PC-9 (cell line): ENCODE data around the gene ELFN1. TPM values are rescaled to one million over a fixed set of nuclear protein-coding genes. Genes with fewer than 3 reads are reported as not detected.

ENCODE experiments used
- Bru-seq: library from RNA; stranded (reverse); fragments of 400-500 nt; gene quantifications from one replicate; lab custom pipeline; 2021; lab: Mats Ljungman, UMichigan
- BruChase-seq, 2 experiments: library from RNA; stranded (reverse); fragments of 400-500 nt; gene quantifications; one replicate each; lab custom pipeline; 2021; lab: Mats Ljungman, UMichigan
- BruUV-seq: library from RNA; stranded (reverse); fragments of 400-500 nt; replicated peaks from 2 replicates; lab custom pipeline; 2021; lab: Mats Ljungman, UMichigan
- CTCF ChIA-PET: fragments of 300-600 bp; sonication (Branson Sonifier 250); formaldehyde crosslinking; loops from one replicate; lab custom pipeline; 2022; ENCODE audit warnings: antibody characterized with exemption; lab: Charles Lee
- POLR2A ChIA-PET: fragments of 300-600 bp; sonication (Branson Sonifier 250); formaldehyde crosslinking; loops from one replicate; lab custom pipeline; 2022; ENCODE audit warnings: antibody characterized with exemption; ENCODE audit not compliant: unreplicated experiment; lab: Charles Lee
- DNase-seq, 2 experiments: peaks; one replicate each; pipeline versions ENCODE4 v3.0.0 to v3.0.0-alpha.2; 2015 to 2022; ENCODE audit warnings: mixed read lengths in 1 of 2
- H2AFZ ChIP-seq: fragments of 200-600 bp; sonication (generic); 2 replicates; pipeline ENCODE4 v1.8.1; 2017; ENCODE audit warnings: antibody characterized with exemption
- H3F3A ChIP-seq: fragments of 200-600 bp; sonication (generic); 2 replicates; pipeline ENCODE4 v1.8.1; 2017; ENCODE audit warnings: antibody characterized with exemption, mild to moderate bottlenecking, low read depth; ENCODE audit not compliant: insufficient read depth
- H3K27ac ChIP-seq: fragments of 200-600 bp; sonication (generic); 2 replicates; pipeline ENCODE4 v1.6.1; 2016; ENCODE audit warnings: mixed run types
- H3K27me3 ChIP-seq: fragments of 200-600 bp; sonication (generic); 2 replicates; pipeline ENCODE4 v1.6.1; 2016; ENCODE audit warnings: low read depth, mixed run types; ENCODE audit not compliant: insufficient read depth
- H3K36me3 ChIP-seq: fragments of 200-600 bp; sonication (generic); 2 replicates; pipeline ENCODE4 v1.6.1; 2016; ENCODE audit warnings: low read depth, mixed run types
- H3K4me1 ChIP-seq: fragments of 200-600 bp; sonication (generic); replicated peaks from 2 replicates; pipeline ENCODE4 v1.6.1; 2016; ENCODE audit warnings: mixed run types; ENCODE audit not compliant: insufficient read depth
- H3K4me2 ChIP-seq: fragments of 200-600 bp; sonication (generic); 2 replicates; pipeline ENCODE4 v1.6.1; 2017; ENCODE audit warnings: mixed run types
- H3K4me3 ChIP-seq: fragments of 200-600 bp; sonication (generic); 2 replicates; pipeline ENCODE4 v1.6.1; 2016; ENCODE audit warnings: mixed run types
- H3K79me2 ChIP-seq: fragments of 200-600 bp; sonication (generic); 2 replicates; pipeline ENCODE4 v1.6.1; 2017; ENCODE audit warnings: low read depth, mixed run types
- H3K9me2 ChIP-seq: fragments of 200-600 bp; sonication (generic); 2 replicates; pipeline ENCODE4 v1.8.1; 2017; ENCODE audit warnings: mild to moderate bottlenecking; ENCODE audit not compliant: insufficient read depth
- H3K9me3 ChIP-seq: fragments of 200-600 bp; sonication (generic); 2 replicates; pipeline ENCODE4 v1.8.1; 2016; ENCODE audit warnings: low read depth; ENCODE audit not compliant: insufficient read depth
- H4K20me1 ChIP-seq: fragments of 200-600 bp; sonication (generic); 2 replicates; pipeline ENCODE4 v1.8.1; 2017; ENCODE audit not compliant: insufficient read depth
- CTCF ChIP-seq: fragments of 200-600 bp; sonication (generic); conservative IDR thresholded peaks from 2 replicates; pipeline ENCODE4 v1.6.1; 2017; ENCODE audit warnings: mixed run types, antibody characterized with exemption, mild to moderate bottlenecking, moderate library complexity
- EZH2 ChIP-seq: fragments of 200-600 bp; sonication (generic); IDR thresholded peaks from 2 replicates; pipeline ENCODE4 v1.8.0; 2017; ENCODE audit warnings: antibody characterized with exemption, low read depth
- intact Hi-C: fragments of 100-400 bp; cut with micrococcal nuclease; formaldehyde crosslinking; loops from one replicate; pipeline ENCODE4 v1.10.0; 2022; ENCODE audit not compliant: unreplicated experiment
- long read RNA-seq: library from polyadenylated mRNA; stranded (forward); transcript quantifications from one replicate; pipeline ENCODE4 v2.0.0, GENCODE V29; 2022
- total RNA-seq: library from RNA; stranded (reverse); gene quantifications from 2 replicates; pipeline ENCODE4 v1.2.3, GENCODE V29; 2021

The ELFN1 gene
- total RNA-seq (0.09 and 0.13 TPM in 2 replicates), Bru-seq, nascent RNA (percentile 3 among the genes with signal in this experiment), BruChase-seq, experiment 1, labeled RNA remaining after a 2-hour chase (percentile 4 among the genes with signal in this experiment), BruChase-seq, experiment 2, labeled RNA remaining after a 6-hour chase (percentile 3 among the genes with signal in this experiment)
- long read RNA-seq, partial matches to known transcripts = 0 of 1 reads
- long read RNA-seq, other reads (novel, unspliced or antisense) = 1 of 1 reads

- no peaks in the 10 kb centered on the region; the same call in 1 of the 2 replicates for H4K20me1 ChIP-seq
- H2AFZ ChIP-seq = no peak within 1 kb of the TSS
- POLR2A ChIA-PET = no interaction called here
- no peak for TF ChIP-seq CTCF
- TF ChIP-seq EZH2 = no peak
- no peak within 1 kb of the TSS for H3K4me2 ChIP-seq
- peaks cover 59% of the 10 kb centered on the region for H3K27me3 ChIP-seq
- CTCF ChIA-PET = no interaction called here
- H3K4me3 ChIP-seq = no peak within 1 kb of the TSS
- H3K79me2 ChIP-seq = no peaks in the 10 kb centered on the region
- no TSS peak for BruUV-seq
- no peaks in the 10 kb centered on the region for H3K36me3 ChIP-seq
- H3K4me1 ChIP-seq = peaks cover under 1% of the 10 kb centered on the region; the same call in 1 of the 2 replicates
- H3K9me2 ChIP-seq = no peaks in the 10 kb centered on the region
- intact Hi-C loops = loop anchor here (10.0 kb wide), 1 partner anchor 535 kb away; no protein-coding TSS in a partner anchor
- H3F3A ChIP-seq = peaks cover 10% of the 10 kb centered on the region; the same call in 1 of the 2 replicates
- H3K27ac ChIP-seq = no peak within 1 kb of the TSS
- H3K9me3 ChIP-seq = no peaks in the 10 kb centered on the region
- no peak for DNase-seq
These were observed at the start of gene ELFN1 for GRCh38 chr7:1669954-1670893. Gene ELFN1 (plus strand): TSS chr7:1670277. CDS start chr7:1744597, 74,320 bp downstream.

DNA sequence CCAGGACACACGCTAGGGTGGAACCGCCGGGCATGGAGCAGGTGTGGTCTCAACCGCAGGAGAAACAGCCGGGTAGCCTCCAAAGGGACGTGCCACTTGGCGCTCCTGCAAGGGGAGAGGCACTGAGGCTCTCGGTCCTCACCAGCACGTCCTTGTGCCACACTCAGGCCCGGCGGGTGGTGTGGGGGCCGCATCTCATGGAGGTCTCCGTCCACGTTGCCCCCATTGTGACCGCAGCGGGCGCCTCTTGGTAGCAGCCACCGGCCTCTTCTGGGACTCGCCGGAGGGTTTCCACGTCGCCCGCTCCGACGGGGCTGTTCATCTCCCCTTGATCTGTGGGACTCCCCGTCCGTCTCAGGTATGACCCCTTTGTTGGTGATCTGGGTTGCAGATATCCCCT is 49.2 kb upstream of the ELFN1 start:
- DNase-seq = no peak
- POLR2A ChIA-PET = no interaction called here
- H3K4me3 ChIP-seq = no peak overlapping the region
- peaks cover 51% of the 10 kb centered on the region for H3K27me3 ChIP-seq
- H3K4me2 ChIP-seq = no peak overlapping the region
- CTCF ChIA-PET = no interaction called here
- intact Hi-C loops = no loop called here
- H3K36me3 ChIP-seq = no peaks in the 10 kb centered on the region
- no peaks in the 10 kb centered on the region for H3K9me3 ChIP-seq
- H3K9me2 ChIP-seq = no peaks in the 10 kb centered on the region
- no TSS peak for BruUV-seq
- H4K20me1 ChIP-seq = no peaks in the 10 kb centered on the region
- no peaks in the 10 kb centered on the region for H3K4me1 ChIP-seq
- no peaks in the 10 kb centered on the region for H3K79me2 ChIP-seq
- TF ChIP-seq CTCF (no peak), EZH2 (no peak)
- H2AFZ ChIP-seq = no peak overlapping the region
- no peak overlapping the region for H3K27ac ChIP-seq
- H3F3A ChIP-seq = no peaks in the 10 kb centered on the region

GRCh38 chr7:1621718-1622117 is 48.4 kb upstream of the ELFN1 start:
- intact Hi-C loops = no loop called here
- Histone ChIP-seq H3K9me2 (no peaks in the 10 kb centered on the region), H3K4me1 (no peaks in the 10 kb centered on the region), H3F3A (no peaks in the 10 kb centered on the region), H3K27ac (no peak overlapping the region), H3K36me3 (no peaks in the 10 kb centered on the region), H3K4me3 (no peak overlapping the region), H3K27me3 (peaks cover 60% of the 10 kb centered on the region), H2AFZ (no peak overlapping the region), H3K79me2 (no peaks in the 10 kb centered on the region), H3K9me3 (peaks cover 2% of the 10 kb centered on the region; the same call in 1 of the 2 replicates), H3K4me2 (no peak overlapping the region), H4K20me1 (no peaks in the 10 kb centered on the region)
- ChIA-PET CTCF (no interaction called here), POLR2A (no interaction called here)
- no TSS peak for BruUV-seq
- no peak for DNase-seq
- TF ChIP-seq CTCF (no peak), EZH2 (no peak)
